ENCODE measurements around the gene SCMH1. TPM values are rescaled to one million over a fixed set of nuclear protein-coding genes. Genes with fewer than 3 reads are reported as not detected.

SCMH1 gene
- polyA plus RNA-seq, 1 donor: 37.6 TPM

GRCh38 chr1:41024953-41025352, 217.2 kb downstream of the SCMH1 start:
- no peak for DNase-seq

GRCh38 chr1:41023279-41023990, 218.7 kb downstream of the SCMH1 start:
- no peak for DNase-seq

GRCh38 chr1:41022424-41022823, 219.7 kb downstream of the SCMH1 start:
- no peak for DNase-seq

GRCh38 chr1:41021526-41022308, 220.4 kb downstream of the SCMH1 start, which contains the start of gene SLFNL1:
TSS of gene SLFNL1 (minus strand) at chr1:41021725. CDS start at chr1:41020660, 1,065 bp downstream.
- DNase-seq: no peak

GRCh38 chr1:41020654-41021053, 221.5 kb downstream of the SCMH1 start:
- no peak for DNase-seq

GRCh38 chr1:41020109-41020576, 222.0 kb downstream of the SCMH1 start:
- no peak for DNase-seq

GRCh38 chr1:41019353-41019745, 222.8 kb downstream of the SCMH1 start:
- no peak for DNase-seq

GRCh38 chr1:41018018-41018410, 224.1 kb downstream of the SCMH1 start:
- no peak for DNase-seq

GRCh38 chr1:41017141-41018017, 224.7 kb downstream of the SCMH1 start:
- no peak for DNase-seq

GRCh38 chr1:41015897-41016470, 226.1 kb downstream of the SCMH1 start:
- no peak for DNase-seq

GRCh38 chr1:41015281-41015896, 226.7 kb downstream of the SCMH1 start:
- no peak for DNase-seq

GRCh38 chr1:41014871-41015270, 227.2 kb downstream of the SCMH1 start:
- DNase-seq: no peak

GRCh38 chr1:41013796-41014195, 228.3 kb downstream of the SCMH1 start:
- no peak for DNase-seq

GRCh38 chr1:41013024-41013423, 229.1 kb downstream of the SCMH1 start:
- DNase-seq: no peak

- DNase-seq: no peak
Measured at GRCh38 chr1:41010345-41010744, 231.8 kb downstream of the SCMH1 start.

- no peak for DNase-seq
Measured at GRCh38 chr1:41009466-41009865, 232.6 kb downstream of the SCMH1 start.

- no peak for DNase-seq
Measured at GRCh38 chr1:41006942-41007865, 234.9 kb downstream of the SCMH1 start.

- no peak for DNase-seq
Measured at GRCh38 chr1:41005876-41006275, 236.2 kb downstream of the SCMH1 start.

GRCh38 chr1:41003640-41004220, 238.4 kb downstream of the SCMH1 start:
- DNase-seq: peak; percentile 87

- DNase-seq: no peak
Measured at GRCh38 chr1:41003127-41003639, 238.9 kb downstream of the SCMH1 start.

All from hindlimb muscle (tissue), 1 donor.